Upper lobe of right lung (tissue), 1 donor: ENCODE results near the gene TLX2. TPM values are rescaled to one million over a fixed set of nuclear protein-coding genes. Genes with fewer than 3 reads are reported as not detected.

Source experiments
- ATAC-seq: fragments of 200-7000 bp; cut with Tn5 transposase; one replicate; pipeline ENCODE4 v1.9.1; 2020; ENCODE audit warnings: mild to moderate bottlenecking, moderate library complexity
- DNase-seq: peaks from one replicate; pipeline ENCODE4 v3.0.0-alpha.2; 2020
- H3K27ac ChIP-seq: fragments of 200-600 bp; one replicate; pipeline ENCODE4 v1.8.0; 2022
- H3K27me3 ChIP-seq: fragments of 200-600 bp; one replicate; pipeline ENCODE4 v1.8.0; 2022; ENCODE audit warnings: mild to moderate bottlenecking
- H3K36me3 ChIP-seq: fragments of 200-600 bp; one replicate; pipeline ENCODE4 v1.8.0; 2022
- H3K4me1 ChIP-seq: fragments of 200-600 bp; one replicate; pipeline ENCODE4 v1.8.0; 2022
- H3K4me3 ChIP-seq: fragments of 200-600 bp; one replicate; pipeline ENCODE4 v1.8.0; 2022; ENCODE audit warnings: mild to moderate bottlenecking
- H3K9me3 ChIP-seq: fragments of 200-600 bp; one replicate; pipeline ENCODE4 v1.8.0; 2022
- intact Hi-C: fragments of 100-400 bp; cut with DNase I; formaldehyde crosslinking; loops from one replicate; pipeline ENCODE4 v1.11.0; 2022
- total RNA-seq: library from RNA; stranded (reverse); fragmentation: NEBNext Ultra II Directional; extraction: Animal tissue kit (Norgen Biotek cat#: 25700); gene quantifications from one replicate; pipeline ENCODE4 v1.2.1, GENCODE V29; 2021
- TF ChIP-seq, protein P1 (sequence below): fragments of 200-600 bp; IDR thresholded peaks from one replicate; pipeline ENCODE4 v1.8.0; 2022; ENCODE audit warnings: antibody characterized with exemption
- donor health status: DM: no; HTN: yes; CAD: no; lungs with severe emphysema.

Gene TLX2
- total RNA-seq, 1 donor from 2014 or later: not detected

DNA sequence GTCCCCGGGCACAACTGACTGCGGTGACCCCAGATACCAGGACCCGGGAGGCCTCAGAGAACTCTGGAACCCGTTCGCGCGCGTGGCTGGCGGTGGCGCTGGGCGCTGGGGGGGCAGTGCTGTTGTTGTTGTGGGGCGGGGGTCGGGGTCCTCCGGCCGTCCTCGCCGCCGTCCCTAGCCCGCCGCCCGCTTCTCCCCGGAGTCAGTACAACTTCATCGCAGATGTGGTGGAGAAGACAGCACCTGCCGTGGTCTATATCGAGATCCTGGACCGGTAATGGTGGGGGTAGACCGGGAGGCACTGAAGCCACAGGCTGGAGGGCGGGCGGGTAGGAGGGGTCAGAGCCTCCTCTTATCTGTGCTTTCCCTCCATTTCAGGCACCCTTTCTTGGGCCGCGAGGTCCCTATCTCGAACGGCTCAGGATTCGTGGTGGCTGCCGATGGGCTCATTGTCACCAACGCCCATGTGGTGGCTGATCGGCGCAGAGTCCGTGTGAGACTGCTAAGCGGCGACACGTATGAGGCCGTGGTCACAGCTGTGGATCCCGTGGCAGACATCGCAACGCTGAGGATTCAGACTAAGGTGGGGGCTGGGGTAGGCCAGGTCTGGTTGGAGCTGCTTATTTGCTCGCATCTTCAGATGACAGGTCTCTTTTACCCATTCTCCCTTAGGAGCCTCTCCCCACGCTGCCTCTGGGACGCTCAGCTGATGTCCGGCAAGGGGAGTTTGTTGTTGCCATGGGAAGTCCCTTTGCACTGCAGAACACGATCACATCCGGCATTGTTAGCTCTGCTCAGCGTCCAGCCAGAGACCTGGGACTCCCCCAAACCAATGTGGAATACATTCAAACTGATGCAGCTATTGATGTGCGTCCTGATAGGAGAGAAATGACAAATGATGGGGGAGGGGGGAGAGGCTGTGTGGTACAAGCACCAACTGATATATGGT lies 16.3 kb downstream of the TLX2 start:
- DNase-seq (peak; percentile 77), ATAC-seq (peak; percentile 10)
- Histone ChIP-seq H3K4me3 (peak overlapping the region; percentile 99), H3K9me3 (no peaks in the 10 kb centered on the region), H3K27ac (peak overlapping the region; percentile 95), H3K4me1 (peaks cover 24% of the 10 kb centered on the region), H3K36me3 (peaks cover 40% of the 10 kb centered on the region), H3K27me3 (no peaks in the 10 kb centered on the region)
- intact Hi-C loops: no loop called here
- TF ChIP-seq, protein P1, sequence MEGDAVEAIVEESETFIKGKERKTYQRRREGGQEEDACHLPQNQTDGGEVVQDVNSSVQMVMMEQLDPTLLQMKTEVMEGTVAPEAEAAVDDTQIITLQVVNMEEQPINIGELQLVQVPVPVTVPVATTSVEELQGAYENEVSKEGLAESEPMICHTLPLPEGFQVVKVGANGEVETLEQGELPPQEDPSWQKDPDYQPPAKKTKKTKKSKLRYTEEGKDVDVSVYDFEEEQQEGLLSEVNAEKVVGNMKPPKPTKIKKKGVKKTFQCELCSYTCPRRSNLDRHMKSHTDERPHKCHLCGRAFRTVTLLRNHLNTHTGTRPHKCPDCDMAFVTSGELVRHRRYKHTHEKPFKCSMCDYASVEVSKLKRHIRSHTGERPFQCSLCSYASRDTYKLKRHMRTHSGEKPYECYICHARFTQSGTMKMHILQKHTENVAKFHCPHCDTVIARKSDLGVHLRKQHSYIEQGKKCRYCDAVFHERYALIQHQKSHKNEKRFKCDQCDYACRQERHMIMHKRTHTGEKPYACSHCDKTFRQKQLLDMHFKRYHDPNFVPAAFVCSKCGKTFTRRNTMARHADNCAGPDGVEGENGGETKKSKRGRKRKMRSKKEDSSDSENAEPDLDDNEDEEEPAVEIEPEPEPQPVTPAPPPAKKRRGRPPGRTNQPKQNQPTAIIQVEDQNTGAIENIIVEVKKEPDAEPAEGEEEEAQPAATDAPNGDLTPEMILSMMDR: no peak

- ATAC-seq (no peak), DNase-seq (no peak)
- H3K4me1 ChIP-seq: peaks cover 24% of the 10 kb centered on the region
- no peaks in the 10 kb centered on the region for H3K9me3 ChIP-seq
- no peak overlapping the region for H3K27ac ChIP-seq
- H3K36me3 ChIP-seq: peaks cover 32% of the 10 kb centered on the region
- H3K4me3 ChIP-seq: no peak overlapping the region
- no peaks in the 10 kb centered on the region for H3K27me3 ChIP-seq
- intact Hi-C loops: no loop called here
- TF ChIP-seq, protein P1: no peak
Observed at GRCh38 chr2:74531666-74532065, 17.4 kb downstream of the TLX2 start.

GRCh38 chr2:74532222-74532621 lies 18.0 kb downstream of the TLX2 start:
- DNase-seq: no peak
- intact Hi-C loops: no loop called here

GRCh38 chr2:74533464-74533863 lies 19.2 kb downstream of the TLX2 start:
- intact Hi-C loops: no loop called here
- H3K4me3 ChIP-seq: no peak overlapping the region
- ATAC-seq: no peak

More at GRCh38 chr2:74532222-74532621, 18.0 kb downstream of the TLX2 start:
- Histone ChIP-seq H3K4me3 (no peak overlapping the region), H3K27me3 (no peaks in the 10 kb centered on the region), H3K9me3 (no peaks in the 10 kb centered on the region), H3K4me1 (peaks cover 24% of the 10 kb centered on the region), H3K36me3 (peaks cover 27% of the 10 kb centered on the region), H3K27ac (no peak overlapping the region)
- ATAC-seq: no peak
- TF ChIP-seq, protein P1: no peak

DNA sequence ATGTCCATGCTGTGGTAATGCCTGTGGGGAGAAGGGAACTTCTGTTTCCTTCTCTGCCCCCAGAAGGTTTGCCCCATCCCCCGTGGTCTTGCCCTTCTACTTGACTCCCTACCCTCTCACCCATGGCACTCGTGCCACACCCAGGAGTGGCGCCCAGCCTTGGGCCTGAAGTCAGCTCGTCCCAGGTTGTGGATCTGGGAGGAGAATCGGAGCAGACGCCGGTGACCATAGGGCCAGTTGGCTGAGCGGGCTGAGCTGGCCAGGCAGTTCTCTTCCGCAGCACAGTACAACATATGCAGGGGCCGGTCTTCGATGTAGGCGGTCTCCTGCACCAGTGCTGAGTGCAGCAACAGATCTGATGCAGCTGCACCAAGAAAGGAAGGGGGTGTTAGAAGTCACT lies 20.2 kb downstream of the TLX2 start:
- Histone ChIP-seq H3K27ac (no peak overlapping the region), H3K36me3 (peaks cover 19% of the 10 kb centered on the region), H3K4me3 (no peak overlapping the region), H3K27me3 (no peaks in the 10 kb centered on the region), H3K4me1 (peaks cover 15% of the 10 kb centered on the region), H3K9me3 (no peaks in the 10 kb centered on the region)
- intact Hi-C loops: no loop called here
- ATAC-seq: no peak
- TF ChIP-seq, protein P1: no peak
- peak; percentile 46 for DNase-seq

More at GRCh38 chr2:74533464-74533863, 19.2 kb downstream of the TLX2 start:
- peaks cover 19% of the 10 kb centered on the region for H3K36me3 ChIP-seq
- no peaks in the 10 kb centered on the region for H3K27me3 ChIP-seq
- DNase-seq: peak; percentile 28
- TF ChIP-seq, protein P1: no peak
- H3K4me1 ChIP-seq: peaks cover 20% of the 10 kb centered on the region
- no peaks in the 10 kb centered on the region for H3K9me3 ChIP-seq
- H3K27ac ChIP-seq: no peak overlapping the region
